ENCODE results near the gene FGG. TPM values are rescaled to one million over a fixed set of nuclear protein-coding genes. Genes with fewer than 3 reads are reported as not detected.

FGG gene
- total and polyA plus RNA-seq, 2 of the 13 experiments (the other 11 are each of a cell fraction or from before 2014, with no cell fraction given) = 1,037 to 2,423 TPM

- TF ChIP-seq DDIT3 (CRISPR knock-in tag; IDR thresholded peaks at IDR 0.05) (no peak), SPEN (CRISPR knock-in tag; IDR thresholded peaks at IDR 0.05; ENCODE audit: low read depth) (no peak), FOXP4 (CRISPR knock-in tag; IDR thresholded peaks at IDR 0.05) (peak; percentile 95), ZNF670 (CRISPR knock-in tag; IDR thresholded peaks at IDR 0.05; ENCODE audit: borderline replicate concordance) (peak; percentile 31; the same call in 1 of the 2 replicates), BCL6 (CRISPR knock-in tag; IDR thresholded peaks at IDR 0.05) (peak; percentile 96)
Observed at GRCh38 chr4:154660052-154660451, 47.6 kb upstream of the FGG start (continued).

- POLR2A ChIA-PET = no interaction called here
- BruUV-seq (replicated peaks) = no TSS peak
Observed at GRCh38 chr4:154658680-154659405, 46.4 kb upstream of the FGG start.

More at GRCh38 chr4:154658680-154659405, 46.4 kb upstream of the FGG start:
- DNase-seq (ENCODE audit: low spot score) = peak; percentile 29
- no peak overlapping the region for H2AFZ ChIP-seq (ENCODE audit: low read length)
- 46% methylated on average over 11 of the region's 11 CpGs for WGBS (ENCODE audit: low lambda C conversion rate)
- TF ChIP-seq NFYC (CRISPR knock-in tag; IDR thresholded peaks at IDR 0.05) (0 out of 2 replicates have a peak, but pooled peaks have one; percentile 34), HMGXB4 (CRISPR knock-in tag; IDR thresholded peaks at IDR 0.05; ENCODE audit: borderline replicate concordance in 1 of 2, low read depth in 1 of 2) (no peak), KLF11 (CRISPR knock-in tag; IDR thresholded peaks at IDR 0.05) (no peak), NFYB (CRISPR knock-in tag; IDR thresholded peaks at IDR 0.05) (peak; percentile 30; the same call in 1 of the 2 replicates)
- H3K4me2 ChIP-seq (ENCODE audit: low read depth, low read length) = peak overlapping the region; percentile 32
- H3K27me3 ChIP-seq (ENCODE audit: control insufficient read depth in 1 of 2, insufficient read depth in 2 of 2, low read length in 2 of 2) = peaks cover 0 to 6% of the 10 kb centered on the region in 2 experiments; a peak in 1 of 5 replicates
- H3K36me3 ChIP-seq (replicated peaks in 1 of 2; ENCODE audit: control insufficient read depth in 1 of 2, insufficient read depth in 2 of 2, low read length in 2 of 2) = no peaks in the 10 kb centered on the region
- no peak overlapping the region for H3K9ac ChIP-seq (ENCODE audit: insufficient read depth, low read depth, low read length)
- in situ Hi-C loops (cut with HindIII; ENCODE audit: extremely low pct_ligation_motif_present, low pct_unique_long_range_greater_than_20kb) (no loop called here), intact Hi-C loops (cut with micrococcal nuclease; ENCODE audit: unreplicated experiment) (no loop called here)
- no peaks in the 10 kb centered on the region for H3K79me2 ChIP-seq (ENCODE audit: insufficient read depth, low read length)
- H4K20me1 ChIP-seq (ENCODE audit: insufficient read depth, low read length) = no peaks in the 10 kb centered on the region
- CTCF ChIA-PET (ENCODE audit: low intra/inter-chr PET ratio, low total read pairs) = no interaction called here
- ATAC-seq = no peak
- no peak overlapping the region for H3K4me3 ChIP-seq (replicated peaks in 1 of 3; ENCODE audit: insufficient read depth in 1 of 3, low read depth in 2 of 3, low read length in 3 of 3)
- H3K4me1 ChIP-seq (ENCODE audit: insufficient read depth, low read length) = peaks cover 24% of the 10 kb centered on the region
- H3K27ac ChIP-seq (ENCODE audit: extremely low read length, insufficient read depth, low read length) = no peak overlapping the region
- FAIRE-seq = no peak
- no peaks in the 10 kb centered on the region for H3K9me3 ChIP-seq (ENCODE audit: low read length)

Measured in HepG2 (cell line).